OCI-M2 (cell line): ENCODE data around the gene ALG12.

Experiments used
- DNase-seq: peaks from one replicate; lab custom pipeline; 2025; ENCODE audit not compliant: unreplicated experiment; lab: John Stamatoyannopoulos, UW

Gene ALG12

DNA sequence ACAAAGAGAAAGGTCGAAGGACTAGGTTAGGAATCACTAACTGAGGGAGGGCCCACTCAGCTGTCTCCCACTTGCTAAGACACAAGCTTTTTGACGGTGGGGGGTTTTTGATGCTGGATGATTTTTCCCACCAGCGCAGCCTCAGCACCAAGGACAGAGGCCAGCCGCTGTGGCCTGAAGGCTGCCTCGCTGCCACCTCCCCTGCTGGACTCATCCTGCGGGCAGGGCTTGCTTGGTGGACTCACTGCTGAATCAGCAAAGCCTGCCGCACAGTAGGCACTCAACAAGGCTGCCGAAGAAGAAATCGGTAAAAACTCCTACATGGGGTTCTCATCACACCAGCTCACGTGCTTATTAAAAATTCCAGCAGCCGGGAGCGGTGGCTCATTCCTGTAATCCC lies 2.6 kb downstream of the ALG12 start:
- no peak for DNase-seq

DNA sequence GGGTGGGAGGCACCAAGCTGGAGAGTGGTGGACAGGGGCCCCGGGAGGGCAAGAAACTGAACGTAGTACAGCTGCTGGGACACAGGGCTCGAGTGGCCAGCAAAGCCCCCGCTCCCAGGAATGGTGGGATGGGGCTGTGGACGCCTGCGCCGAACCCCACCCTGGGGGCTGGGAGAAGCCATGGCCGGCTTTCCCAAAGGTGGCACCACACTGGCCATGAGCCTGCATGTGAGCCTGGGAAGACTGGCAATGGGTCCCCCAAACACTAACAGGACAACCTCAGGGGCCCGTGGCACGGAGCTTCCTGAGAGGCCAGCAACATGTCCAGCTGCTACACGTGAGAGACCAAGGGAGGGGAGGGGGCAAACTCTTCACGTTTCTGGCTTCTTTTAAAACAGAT lies 4.0 kb downstream of the ALG12 start:
- DNase-seq = no peak

DNA sequence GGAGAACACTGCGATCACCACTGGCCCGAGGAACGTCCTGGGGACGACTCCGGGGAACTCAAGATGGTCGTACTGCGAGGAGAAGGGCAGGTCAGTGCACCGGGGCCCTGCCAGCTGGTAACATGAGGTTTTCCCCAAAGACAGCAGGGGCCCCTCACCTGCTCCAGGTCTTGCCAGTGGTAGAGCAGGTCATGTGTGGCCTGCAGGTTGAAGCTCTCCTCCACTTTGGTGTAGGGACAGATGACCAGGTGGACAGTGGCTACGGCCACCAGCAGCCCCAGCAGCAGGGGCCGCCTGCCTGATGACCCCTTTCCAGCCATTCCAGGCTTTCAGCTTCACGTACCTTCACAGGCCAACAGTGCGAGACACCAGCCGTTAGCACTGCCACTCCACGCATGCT lies 4.8 kb downstream of the ALG12 start:
- DNase-seq = no peak

DNA sequence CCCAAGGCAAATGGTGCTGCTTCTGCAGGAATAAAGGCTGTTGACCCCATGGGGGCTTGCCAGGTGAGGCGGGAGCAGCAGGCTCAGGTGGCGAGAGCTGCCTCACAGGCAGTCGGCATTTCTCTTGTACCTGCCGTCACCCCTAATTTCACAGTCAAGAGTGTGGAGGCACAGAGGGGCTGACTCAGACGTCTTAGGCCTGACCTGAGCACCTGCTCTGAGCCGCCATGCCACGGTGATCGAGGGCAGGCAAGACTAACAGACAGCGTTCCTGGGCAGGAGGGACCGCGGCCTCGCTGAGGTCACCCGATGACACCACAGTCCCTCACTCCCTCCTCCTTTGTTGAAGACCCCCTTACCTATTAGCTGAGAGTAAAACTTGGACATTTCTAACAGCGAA lies 5.2 kb downstream of the ALG12 start:
- DNase-seq = no peak

DNA sequence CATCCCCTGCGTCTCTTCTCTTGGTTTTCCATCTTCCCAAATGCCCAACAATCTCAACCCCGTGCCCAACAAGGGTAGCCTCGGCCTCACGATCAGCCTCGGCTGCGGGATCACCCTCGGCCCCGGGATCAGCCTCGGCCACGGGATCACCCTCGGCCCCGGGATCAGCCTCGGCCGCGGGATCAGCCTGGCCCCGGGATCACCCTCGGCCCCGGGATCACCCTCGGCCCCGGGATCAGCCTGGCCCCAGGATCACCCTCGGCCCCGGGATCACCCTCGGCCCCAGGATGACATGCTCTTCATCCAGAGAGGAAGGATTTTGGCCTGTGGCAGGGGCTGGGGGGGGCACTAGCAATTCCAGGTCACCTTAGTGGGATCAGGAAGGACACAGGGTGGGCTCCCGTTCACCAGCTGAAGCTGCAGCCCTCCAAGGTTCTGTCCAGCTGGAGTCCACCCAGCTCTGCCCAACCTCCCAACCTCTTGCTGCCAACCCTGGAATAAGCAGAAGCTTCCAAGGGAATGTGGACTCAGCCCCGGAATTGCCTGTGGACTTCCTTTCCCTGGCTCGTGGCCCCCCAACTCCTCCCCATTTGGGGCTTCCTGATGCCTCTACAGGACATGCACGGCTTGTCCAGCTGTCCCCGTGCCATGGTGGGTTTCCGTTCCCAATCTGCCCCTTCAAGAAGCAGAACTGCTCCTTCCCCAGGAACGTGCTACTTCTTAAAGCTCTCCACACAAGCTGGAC lies 6.2 kb downstream of the ALG12 start:
- DNase-seq = no peak

DNA sequence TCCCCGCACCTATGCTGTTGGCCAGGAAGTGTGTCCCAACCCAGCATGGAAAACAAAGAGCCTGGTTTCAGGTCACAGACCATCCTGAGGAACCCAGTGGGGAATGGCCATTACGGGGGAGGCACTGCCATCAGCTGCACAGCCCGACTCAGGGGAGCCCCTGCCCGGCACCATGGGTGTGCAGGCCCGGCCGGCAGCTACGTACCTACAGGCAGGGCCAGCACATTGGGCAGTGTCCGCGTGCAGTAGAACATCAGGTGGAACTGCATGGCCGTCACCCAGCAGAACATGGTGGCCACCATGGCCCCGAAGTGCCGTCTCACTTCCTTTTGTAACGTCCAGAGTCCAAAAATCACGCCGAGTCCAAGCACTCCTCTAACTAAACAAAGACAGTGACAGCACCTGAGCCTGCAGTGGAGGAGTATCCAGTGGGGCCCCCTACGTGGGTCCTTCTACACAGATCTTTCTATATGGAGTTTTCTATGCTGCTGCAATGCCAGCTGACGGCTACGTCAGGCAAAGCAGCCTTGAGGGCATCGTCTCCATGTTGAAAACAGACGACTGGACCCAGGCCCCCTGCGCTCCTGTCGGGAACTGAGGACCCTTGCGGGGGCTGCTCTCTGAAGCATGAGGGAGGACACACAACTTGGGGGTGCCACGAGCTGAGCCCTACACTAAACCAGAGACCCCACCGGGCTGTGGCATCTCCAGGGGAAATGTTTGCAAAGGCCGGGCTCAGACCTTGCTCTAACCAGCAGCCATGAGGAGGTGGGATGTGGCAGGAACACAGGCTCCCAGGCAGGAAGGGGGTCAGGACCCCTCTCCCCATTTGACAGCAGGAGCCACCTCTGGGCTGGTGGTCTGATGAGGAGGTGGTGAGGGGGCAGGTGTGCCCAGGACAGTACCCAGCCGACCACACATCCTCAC lies 7.7 kb downstream of the ALG12 start:
- DNase-seq = no peak

DNA sequence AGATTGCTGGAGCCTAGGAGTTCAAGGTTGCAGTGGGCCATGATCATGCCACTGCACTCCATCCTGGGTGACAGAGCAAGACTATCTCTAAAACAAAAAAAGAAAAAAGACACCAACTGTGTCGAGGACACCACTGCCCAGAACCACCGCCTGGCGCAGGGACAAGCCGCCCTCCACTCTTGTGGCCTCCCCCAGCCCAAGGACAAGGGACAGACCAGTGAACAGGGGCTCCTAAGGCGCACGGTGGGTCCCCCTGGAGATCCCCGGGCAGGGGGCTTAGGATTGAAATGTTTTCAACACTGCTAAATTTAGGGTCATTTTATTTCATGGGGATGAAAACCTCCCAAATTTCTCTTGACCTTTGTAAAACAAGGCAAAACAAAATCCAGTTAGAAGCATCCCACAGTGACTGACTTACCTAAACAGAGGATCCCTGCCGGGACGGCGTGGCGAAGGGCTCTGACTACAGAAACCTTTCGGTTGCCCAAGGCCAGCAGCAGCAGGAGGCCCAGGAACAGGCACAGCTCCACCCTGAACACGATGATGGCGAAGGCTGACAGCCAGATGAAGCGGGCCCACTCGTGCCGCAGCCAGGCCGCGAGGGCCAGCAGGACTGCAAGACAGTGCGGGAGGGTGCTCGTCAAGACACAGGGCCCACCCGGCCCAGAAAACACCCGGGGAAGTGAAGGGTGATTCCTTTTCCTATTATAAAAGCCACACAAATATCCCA lies 8.6 kb downstream of the ALG12 start:
- no peak for DNase-seq

DNA sequence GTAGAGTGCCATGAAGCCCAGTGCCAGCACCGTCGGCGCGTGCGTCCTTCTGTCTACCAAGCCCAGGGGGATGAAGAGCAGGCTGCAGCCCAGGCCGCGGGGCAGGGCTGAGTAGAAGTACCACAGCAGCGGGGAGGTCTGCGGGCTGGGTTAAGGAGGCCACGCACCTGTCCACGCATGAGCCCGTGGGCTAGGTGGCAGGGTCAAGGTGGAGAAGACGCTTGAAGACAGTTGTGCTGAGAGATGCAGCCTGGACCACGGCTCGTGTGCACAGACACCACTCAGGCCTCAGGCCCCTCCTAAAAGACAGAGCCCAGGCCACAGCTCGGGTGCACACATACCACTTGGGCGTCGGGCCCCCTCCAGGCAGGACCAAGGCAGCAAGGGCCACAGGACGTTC lies 10.4 kb downstream of the ALG12 start:
- no peak for DNase-seq

DNA sequence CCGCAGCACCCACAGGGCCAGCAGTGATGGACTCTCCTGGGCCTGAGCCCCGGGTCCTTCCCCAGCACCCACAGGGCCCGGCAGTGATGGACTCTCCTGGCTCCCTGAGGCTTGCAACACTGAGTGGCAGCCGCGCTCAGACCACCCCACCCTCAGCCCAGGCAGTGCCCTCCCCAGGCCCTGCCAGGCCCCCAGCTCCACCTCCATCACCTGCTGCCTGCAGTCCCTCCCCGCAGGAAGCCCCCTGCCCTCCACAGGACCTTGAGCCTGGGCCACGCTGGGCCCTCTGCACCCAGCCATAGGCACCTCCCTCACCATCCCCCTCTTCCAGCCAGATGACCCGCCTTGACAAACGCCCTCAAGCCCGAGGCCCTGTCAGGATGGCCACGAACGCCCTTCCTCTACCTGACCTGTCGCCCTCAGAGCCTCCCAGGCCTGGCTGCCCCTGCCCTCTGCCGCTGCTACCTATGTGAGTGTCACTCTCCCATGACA lies 11.4 kb downstream of the ALG12 start:
- no peak for DNase-seq

DNA sequence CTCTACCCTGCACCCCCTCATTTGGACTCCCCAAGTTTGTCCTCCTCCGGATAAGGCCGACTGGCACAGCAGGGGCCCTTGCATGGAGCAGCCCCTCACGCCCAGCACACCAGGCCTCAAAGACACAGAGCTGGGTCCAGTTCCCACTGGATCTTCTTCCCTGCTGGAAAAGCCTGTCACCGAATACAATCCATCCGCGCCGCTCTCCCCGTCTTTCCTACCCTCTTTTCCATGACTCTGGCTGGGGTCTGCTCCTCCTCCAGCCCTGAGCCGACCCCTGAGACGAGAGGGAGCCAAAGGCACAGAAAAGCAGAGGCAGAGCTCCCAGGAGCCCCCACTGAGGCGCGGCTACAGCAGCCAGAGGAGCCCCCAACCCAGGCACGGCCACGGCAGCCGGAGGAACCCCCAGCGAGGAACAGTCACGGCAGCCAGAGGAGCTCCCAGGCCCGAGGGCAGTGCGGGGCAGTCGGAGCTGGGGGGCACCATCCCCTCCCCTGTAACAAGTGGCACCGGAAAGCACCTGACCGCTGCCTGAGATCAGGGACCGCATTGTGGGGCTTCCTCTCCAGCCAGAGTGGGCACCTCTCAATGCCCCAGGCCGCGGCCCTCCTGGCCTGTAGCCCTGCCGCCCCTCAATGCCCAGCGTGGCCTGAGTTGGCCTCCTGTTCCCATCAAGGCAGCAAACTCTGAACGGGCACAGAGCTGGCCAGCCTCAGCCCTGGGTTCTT lies 12.0 kb downstream of the ALG12 start:
- DNase-seq = no peak

DNA sequence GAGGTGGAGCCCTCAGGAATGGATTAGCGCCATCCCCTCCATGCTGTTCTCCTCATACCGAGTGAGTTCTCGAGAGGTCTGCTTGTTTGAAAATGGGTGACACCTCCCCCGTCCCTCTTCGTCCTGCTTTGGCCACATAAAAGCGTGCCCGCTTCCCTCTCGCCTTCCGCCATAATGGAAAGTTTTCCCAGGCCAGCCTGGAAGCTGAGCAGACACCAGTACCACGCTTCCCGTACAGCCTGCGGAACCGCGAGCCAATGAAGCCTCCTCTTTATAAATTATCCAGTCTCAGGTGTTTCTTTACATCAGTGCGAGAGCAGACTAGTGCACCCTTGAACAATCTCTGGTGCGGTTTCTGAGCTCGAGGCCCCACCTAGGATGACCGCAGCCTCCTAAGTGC lies 12.8 kb downstream of the ALG12 start:
- no peak for DNase-seq

DNA sequence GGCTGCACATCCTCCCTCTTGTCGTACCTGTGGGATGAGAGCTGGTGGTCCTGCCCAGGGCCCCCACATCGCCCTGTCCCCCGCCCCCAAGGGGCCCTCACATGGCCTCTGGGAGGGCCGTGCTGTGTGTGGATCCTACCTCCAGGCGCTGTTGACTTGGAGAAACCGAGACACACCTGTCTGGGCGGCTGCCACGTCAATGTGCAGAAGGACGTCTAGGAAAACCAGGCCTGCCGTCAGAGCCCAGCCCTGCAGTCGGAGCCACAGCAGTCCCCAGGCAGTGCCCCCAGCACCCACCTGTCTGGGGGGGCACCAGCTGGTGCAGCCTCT lies 14.2 kb downstream of the ALG12 start:
- no peak for DNase-seq

DNA sequence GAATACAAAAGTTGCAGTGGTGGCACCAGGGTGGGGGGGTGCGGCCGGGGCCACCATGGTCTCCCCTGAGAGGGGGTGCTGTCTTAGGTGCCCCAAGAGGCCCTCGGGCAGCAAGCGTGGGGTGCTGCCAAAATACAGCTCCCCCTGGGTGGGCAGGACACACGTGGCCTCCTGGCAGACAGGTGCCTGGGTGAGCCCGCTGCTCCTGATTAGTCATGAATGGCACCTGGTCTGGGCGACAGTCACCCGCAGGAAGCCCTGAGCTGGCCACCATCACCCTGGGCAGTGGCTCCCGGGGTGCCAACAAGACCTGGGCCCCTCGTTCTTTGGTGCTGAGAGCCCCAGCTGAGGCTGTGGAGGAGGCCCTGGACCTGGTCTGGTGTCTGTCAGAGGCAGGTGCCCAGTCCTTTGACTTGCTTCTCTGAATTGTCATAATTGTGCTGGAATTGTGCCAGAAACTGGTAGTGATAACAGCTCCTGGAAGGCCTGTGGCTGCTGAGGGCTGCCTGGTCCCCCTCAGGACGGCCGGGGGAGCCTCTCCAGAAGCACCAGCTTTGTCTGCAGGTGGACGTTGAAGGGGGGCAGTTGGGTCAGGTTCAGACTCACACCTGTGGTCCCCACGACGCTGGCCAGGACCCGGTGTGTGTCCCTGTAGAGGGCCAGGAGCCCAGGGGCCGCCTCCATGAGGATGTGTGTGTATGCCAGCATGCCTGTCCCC lies 14.8 kb downstream of the ALG12 start:
- no peak for DNase-seq

DNA sequence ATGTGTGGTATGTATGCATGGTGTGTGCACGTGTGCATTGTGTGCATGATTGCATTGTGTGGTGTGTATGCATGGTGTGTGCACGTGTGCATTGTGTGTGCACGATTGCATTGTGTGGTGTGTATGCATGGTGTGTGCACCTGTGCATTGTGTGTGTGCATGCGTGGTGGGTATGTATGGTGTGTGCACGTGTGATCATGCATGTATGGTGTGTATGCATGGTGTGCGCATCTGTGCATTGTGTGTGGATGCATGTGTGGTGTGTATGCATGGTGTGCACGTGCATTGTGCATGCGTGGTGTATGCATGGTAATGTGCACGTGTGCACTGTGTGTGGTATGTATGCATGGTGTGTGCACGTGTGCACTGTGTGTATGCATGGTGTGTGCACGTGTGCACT lies 16.8 kb downstream of the ALG12 start:
- no peak for DNase-seq

DNA sequence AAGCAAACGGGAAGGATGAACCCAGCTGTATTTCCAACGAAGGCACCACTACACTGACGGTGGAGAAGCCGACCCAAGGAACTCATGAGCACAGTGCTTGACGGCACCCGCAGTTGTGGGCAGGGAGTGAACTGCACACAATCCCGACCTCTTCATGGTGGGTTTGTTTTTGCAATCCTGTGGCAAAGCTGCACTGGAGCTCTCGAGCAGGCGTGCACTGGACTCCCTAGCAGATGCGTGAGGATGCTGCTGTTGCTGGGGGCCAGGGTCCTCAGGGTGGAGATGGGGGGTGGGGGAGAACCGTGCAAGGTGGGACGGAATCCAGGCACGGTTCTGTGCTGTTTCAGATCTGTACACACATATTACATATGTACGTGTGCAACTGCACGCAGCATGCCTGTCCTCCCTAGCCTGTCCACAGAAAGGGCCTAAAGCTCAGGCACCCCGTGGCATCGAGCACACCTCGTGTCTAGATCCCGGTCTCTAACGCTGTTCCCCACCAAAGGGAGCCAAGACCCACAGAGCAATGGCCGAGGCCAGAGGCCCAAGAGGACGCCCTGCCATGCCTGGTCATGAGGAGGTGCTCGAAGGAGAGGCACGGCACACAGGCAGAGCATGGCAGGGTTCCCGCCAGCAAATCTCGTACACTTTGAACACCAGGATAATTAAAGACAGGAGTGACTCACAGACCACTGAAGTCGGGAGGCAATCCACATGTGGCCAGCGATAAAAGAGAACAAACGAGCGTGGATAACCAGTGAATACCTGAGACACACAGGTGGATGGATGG lies 17.6 kb downstream of the ALG12 start:
- DNase-seq = no peak

DNA sequence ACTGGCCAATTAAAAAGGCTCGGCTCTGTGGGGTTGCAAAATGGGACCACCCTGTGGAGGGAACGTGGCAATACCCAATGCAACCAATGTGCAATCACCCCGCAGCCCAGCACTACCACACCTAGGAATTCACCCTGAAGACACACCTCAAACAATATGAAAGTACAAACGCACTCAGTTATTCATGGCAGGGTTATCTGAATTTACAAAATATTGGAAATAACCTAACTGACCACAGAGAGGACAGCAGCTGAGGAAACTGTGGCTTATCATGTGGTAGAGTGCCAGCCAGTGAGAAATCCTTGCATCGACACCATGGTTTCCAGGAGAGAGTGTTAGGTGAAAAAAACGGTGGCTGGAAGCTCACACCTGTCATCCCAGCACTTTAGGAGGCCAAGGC lies 18.7 kb downstream of the ALG12 start:
- DNase-seq = no peak

DNA sequence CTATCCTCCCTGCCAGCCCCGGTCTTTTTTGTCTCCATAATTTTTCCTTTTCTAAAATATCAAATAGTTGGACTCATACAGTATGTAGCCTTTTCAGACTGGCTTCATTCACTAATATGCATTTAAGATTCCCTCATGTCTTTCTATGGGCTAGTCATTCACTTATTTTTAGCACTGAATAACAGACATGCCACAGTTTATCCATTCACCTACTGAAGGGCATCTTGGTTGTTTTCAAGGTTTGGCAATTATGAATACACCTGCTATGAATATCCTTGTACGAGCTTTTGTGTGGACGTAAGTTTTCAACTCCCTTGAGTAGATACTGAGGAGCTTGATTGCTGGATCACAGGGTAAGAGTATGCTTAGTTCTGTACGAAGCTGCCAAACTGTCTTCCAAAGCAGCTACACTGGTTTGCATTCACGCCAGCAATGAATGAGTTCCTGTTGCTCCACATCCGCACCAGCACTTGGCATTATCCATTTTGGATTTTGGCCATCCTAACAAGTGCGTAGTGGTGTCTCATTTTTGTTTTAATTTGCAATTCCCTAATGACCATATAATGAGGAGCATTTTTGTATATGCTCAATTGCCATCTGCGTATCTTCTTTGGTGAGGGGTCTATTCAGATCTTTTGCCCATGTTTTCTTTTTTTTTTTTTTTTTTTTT lies 21.1 kb downstream of the ALG12 start:
- no peak for DNase-seq

DNA sequence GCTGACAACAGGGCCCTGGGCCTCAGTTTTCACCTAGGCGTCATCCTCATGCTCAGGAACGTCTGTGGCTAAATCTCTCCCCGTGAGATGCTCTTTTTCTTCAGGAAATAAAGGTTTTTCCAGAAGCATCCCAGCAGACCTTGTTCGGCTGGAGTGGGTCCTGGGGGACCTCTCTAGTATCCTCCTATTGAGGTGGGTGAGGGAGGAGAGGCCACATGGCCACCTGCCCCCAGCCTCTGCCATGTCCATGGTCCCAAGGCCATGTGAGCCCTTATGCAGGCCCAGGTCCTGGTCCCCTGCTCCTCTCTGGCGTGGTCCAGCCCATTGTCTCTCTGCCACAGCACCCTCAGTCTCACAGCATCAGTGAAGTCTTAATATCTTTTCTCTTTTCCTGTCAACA lies 22.0 kb downstream of the ALG12 start:
- DNase-seq = no peak
